GM19467 (cell line): ENCODE measurements around the gene PITX1.

Source experiments
- ATAC-seq: cut with Tn5 transposase; IDR thresholded peaks from one replicate; pipeline ENCODE4 v1.9.1; 2021; ENCODE audit warnings: mild to moderate bottlenecking, moderate library complexity; ENCODE audit not compliant: unreplicated experiment

PITX1 gene

DNA sequence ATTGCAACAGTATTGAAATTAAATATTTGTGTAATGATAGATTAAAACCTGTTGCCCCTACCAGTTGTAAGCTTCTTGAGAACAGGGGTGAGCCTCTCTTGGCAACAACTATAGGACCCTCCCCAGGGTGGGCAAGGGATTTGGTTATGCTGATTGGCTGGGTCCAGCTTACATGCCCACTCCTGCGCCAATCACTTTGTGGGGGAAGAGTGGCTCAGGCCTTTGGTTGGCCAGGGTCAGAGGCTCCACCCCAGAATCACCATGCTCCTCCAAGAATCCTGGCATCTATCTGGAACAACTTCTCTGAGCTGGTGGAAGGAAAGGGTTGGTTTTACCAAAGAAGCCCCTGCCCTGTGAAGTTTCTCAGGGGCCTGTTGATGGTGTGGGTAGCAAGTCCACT is 8.6 kb upstream of the PITX1 start:
- no peak for ATAC-seq

DNA sequence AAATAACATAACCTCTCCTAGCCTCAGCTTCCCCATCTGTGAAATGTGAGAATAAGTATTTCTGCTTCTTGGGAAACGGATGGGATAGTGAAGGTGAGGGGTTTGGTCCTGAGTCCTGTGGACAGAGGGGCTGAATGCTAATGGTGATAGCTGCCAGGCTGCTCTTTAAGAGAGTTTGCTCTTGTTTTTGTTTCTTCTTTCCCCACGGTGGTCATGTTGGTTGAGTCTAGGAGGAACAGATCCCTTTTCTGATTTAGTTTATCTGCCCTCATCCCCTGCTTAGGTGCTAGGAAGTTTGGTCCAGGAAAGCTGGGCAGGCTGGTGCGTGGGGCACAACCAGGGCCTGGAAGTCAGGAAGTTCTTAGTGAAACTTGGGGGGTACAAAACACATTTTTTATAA is 7.7 kb upstream of the PITX1 start:
- no peak for ATAC-seq

DNA sequence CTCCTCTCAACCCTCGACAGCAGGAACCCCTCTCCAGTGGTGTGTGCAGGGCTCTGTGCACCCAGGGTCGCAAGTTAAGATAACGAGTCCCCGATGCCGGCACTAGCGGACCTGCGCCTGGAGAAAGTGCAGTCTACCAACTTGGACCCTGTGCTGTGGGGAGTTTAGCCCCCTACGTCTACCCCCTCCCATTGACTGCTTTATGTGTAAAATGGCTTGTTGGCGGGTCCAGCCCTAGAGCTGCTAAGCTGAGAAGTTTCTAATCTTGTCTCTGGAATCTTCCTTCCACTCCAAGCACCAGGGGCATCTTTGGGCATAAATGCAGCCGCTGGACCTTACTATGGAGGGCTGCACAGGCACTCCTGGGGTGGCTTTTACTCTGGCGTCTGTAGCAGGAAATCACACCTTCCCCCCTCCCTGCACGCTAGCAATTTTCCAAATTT is 7.1 kb upstream of the PITX1 start:
- no peak for ATAC-seq

DNA sequence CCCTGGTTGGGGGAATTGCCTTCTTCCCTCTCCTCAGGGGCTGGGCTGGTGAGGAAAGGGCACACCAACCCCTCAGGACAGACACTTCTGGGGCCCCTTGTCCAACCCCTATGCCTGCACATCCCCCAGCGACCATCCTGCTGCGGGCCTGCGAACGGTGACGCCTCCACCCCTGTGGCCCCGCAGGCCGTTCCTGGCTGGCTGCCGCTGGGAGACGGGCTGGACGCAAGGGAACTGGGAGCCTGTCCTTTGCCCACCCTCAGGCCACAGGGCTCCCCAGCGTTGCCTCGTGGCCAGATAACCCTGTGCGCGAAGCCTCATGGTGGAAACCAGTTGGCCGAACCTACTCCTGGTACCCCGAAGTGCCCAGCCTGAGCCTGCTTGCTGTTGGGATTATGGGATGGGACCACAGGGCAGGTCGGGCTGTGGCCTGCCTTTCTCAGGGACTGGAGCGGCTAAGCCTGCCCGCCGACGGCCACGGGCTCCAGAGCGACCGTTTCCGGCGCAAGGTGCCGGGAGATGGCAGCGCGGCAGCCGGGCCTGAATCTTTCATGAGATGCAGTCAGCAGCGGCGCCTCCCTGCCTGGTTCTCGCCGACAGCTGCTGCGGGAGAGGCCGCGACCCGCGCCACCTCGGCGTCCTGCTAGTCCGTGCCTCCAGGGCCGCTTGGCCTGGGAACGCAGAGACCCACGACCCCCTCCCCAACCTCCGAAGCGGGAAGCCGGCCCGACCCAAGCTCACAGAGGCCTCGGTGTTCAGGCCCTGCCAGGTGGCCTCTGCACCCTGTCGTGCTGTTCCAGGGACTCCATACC is 6.5 kb upstream of the PITX1 start:
- ATAC-seq: no peak

DNA sequence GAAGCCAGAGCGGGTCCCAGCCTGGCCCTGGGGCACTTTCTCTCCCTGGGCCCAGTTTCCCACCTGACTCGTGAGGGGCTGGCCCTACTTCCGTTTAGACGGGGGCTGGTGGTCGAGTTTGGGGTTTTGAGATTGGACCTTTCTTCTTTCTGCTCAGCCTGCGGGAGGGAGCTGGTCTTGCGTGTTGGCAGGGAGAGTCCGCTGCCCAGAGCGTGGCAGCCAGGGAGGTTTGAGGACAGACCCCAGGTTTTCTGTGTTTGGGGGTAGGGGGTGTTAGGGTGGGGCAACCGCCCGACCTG is 6.0 kb upstream of the PITX1 start:
- ATAC-seq: no peak

DNA sequence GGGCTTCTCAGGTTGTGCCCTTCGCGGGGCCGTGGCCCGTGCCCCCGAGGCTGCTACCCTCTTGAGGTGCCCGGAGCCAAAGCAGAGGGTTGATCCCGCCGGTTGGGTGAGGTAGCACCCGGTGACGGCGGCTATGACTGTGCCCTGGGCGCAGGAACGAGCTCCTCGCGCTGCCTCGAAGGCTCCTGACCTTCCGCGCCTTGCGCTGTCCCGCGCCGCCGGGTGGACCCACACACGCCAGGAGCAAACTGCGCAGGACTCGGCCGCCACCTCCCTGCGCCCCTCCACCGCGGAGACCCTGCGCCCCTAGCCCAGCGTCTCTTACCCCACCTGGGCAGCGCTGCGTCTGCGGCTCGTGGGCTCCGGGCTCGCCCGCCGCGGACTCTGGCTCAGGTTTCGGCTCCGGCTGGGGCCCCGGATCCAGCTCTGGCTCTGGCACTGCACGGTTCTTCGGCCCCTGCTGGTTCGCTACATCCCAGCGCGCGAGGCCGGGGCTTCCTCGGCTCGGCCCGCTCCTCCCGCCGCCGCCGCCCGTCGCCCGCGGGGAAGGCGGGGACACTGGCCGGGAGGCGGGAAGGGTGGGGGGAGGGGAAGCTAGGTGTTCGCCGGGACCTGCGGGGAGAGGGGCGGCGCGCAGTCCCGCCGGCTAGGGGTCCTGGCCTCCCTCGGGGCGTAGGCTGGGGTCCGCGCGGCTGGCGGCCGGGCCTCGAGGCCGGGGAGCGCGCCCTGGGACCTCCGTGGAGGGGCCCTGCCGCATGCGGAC is 5.4 kb upstream of the PITX1 start:
- ATAC-seq: no peak

DNA sequence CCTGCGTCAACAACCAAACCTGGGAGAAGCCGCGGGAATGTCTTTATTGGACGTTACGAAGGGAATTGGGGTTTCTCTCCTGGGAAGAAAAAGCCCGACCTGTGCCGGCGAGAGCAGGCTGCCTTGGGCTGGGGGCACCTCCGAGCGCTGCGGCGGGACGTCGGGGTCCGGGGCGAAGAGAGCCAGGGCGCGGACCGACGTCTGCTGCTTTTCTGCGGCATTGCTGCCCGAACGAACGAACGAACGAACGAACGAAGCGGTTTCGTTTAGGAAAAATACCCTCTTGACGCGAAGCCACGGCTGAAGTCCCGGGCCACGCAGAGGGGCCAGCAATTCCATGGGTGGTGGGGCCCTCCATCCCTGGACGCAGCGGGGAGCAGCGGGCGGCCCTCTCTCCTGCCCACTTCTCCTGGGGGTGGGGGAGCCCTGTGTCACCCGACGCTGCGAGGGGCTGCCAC is 4.8 kb upstream of the PITX1 start:
- ATAC-seq: no peak

DNA sequence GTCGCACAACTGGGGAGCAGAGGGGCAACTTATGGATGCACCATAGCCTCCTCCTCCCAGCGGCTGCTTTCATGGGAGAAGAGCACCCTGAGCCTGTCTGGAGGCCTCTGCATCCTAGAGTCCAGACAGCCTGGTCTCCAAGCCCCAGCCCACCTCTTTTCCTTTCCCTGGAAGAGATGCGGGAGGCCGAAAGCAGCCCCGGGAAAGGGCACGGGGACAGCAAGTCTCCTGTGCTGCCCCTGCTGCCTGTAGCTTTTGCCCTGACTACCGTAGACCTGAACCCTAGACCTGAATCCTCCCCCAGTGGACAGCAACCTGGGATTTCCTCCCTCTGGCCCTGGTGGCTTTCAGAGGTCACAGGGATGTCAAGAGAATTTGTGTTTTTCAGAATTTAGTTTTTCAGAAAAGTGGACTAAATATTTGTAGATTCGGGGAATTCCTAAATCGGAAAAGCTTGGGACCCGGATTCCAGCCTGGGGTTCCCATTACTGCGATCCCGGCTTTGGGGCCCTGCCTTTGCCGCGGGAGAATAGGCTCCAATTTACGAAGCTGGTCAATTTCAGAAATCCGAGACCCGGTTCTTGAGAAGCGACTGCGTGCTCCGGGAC is 4.3 kb upstream of the PITX1 start:
- no peak for ATAC-seq

DNA sequence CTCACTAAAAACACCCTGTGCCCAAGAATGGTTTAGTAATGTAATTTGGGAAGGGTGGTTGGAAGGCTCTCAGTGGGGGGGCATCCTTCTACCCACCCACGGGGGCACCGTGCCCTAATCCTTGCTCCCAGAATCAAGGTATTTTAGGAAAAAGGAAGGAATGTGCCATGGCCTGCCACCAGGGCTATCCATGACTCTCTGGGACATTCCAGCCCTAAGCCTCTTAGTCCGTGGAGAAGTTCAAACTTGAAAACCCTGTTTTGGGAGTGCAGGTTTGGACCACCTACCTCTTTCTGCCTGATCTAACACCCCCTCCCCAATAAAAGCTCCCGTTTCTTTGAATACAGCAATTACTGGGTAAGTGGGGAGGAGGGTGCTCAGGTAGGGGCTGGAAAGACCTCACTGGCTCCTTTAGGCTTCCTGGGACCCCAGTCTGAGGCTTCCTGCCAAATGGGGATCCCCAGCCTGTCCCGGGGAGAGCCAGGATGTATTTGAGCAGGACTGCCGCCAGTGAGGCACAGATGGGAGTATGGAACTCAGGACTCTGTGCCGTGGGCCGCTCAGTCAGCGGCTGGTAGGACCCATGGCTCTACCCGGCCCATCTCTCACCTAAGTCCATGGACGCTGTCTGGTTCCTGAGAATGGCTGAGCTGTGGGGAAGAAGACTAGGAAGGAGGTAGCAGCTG is 3.6 kb upstream of the PITX1 start:
- no peak for ATAC-seq

DNA sequence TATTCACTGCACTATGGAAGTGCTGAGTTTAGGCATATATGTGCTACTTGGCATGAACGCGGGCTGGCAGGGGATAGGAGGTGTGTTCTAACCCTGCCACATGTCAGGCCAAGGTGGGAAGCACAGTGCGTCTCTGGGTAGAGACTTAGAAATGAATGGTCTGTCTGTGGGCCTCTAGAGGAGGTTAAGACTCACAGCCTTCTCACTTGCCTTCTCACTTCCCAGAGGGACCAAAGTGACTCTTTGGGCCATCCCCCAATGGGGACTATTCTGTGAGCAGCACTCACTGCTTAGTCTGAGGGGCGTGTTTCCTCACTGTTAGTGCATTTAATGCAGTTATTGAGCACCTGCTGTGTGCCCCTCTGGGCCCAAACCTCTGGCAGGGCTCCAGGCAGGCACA is 2.4 kb upstream of the PITX1 start:
- ATAC-seq: no peak

DNA sequence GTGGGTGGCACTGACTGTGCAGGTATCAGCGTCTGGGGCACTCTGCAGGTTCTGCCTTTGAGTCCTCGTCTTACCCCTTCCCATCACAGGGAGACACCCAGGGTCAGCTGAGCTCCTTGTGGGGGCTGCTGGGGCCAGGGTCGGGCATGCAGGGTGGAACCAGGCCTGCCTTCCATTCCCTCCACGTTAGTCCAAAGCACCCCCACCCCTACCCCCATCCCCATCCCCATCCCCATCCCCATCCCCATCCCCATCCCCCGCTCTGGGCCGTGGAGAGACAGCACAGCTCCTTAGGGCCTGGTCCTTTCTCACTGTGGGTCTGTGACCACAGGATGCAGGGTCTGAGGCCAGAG is 1.6 kb upstream of the PITX1 start:
- ATAC-seq: no peak

DNA sequence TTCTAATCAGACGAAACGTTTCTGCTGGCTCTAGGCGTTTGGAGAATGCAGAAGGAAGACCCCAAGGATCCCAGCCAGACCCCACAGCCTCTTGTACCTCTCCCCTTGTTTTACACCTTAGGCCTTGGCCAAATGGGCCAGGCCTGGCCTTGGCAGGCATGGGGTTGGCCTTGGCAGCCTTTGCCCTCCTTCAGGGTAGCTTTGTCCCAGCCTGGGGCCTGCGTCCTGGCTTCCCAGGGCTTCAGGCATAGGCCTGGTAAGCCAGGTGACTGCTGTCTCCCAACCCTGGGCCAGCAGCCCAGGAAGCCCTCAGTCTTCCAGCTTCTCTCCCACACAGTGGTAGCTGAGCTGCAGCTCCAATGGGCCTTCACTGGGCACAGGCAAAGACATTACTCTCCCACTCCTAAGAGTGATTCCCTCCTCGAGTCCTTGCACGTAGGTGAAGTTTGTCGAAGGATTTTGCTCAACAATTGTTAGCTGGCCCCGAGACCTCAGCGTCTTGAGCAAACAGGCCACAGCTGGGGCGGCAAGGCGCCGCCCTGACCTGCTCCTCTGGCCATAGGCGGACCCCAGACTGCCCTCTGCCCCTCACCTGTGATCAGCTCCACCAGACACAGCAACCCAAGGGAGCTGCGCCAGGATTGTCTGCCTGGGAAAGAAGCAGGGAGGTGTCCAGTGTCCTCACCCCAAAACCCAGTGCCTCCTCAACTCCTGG is 1.1 kb upstream of the PITX1 start:
- ATAC-seq: no peak

DNA sequence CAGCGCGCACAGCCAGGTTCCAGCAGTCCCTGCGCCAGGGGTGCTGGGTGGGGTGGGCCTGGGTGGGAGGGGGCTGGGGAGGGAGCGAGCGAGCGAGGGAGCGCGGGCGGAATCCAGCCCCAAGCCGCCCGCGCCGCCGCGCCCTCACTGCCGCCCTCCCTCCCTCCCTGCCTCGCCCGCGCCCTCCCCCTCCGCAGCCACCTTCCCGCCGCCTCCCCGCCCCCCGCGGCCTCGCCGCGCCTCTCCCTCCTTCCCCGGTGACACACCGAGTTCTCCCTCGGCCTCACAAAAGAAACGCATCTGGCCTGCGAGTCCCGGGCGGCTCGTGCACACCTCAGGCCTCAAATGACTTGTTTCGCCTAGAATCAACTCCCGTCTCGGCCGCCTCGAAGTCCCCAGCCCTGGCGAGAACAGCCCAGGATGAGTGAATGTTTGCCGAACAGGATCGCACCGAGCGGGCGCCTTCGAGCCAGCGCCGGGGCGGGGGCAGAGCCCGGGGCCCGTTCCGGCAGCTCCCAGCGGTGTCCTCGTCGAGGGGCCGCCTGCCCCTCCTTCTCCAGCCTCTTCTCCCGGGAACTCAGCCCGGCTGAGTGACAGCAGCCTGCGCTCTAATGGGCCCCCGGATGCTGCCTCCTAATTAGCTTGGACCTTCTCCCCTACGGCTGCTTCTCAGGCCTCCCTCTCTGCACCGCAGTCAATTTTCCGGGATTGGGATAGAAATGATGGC is 371 bp upstream of the PITX1 start:
- ATAC-seq: no peak

DNA sequence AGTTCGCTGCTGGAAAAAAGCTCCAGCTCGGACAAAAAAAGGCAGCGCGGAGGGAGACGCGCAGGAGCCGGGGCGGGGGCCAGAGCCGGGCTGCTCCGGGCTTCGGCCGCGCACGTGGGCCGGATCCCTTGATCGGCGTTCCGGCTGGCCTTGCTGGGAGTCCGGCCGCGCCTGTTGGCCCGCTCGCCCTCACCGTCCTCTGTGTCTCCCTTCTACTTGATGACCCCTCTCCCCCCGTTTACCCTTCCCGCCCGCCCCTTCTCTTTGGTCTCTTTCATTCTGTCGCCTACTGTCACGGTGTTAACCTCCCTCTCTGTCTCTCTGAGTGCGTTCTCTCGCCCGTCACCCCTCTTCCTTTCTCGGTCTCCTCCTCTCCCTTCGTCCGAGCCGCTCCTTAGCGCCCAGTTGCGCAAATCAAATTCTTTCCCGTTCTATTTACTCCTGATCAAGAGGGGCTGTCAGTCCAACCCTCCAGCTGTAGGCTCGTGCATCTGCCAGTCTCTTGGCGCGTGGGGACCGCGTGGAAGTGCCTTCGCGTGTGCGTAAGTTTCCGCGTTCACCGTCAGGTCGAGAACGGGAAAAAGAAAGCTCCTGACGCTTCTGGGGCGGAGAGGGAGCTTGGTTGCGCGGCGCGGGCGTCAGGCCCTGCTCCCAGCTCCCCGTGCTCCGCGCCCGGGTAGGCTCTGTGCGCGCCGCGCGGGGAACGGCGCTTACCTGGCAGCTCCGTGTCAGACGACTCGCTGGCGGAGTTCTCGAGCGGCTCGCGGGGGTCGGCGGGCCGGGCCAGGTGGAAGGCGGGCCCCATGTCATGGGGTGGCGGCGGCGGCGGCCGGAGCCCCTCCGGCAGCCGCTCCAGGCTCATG is 798 bp downstream of the PITX1 start:
- no peak for ATAC-seq

DNA sequence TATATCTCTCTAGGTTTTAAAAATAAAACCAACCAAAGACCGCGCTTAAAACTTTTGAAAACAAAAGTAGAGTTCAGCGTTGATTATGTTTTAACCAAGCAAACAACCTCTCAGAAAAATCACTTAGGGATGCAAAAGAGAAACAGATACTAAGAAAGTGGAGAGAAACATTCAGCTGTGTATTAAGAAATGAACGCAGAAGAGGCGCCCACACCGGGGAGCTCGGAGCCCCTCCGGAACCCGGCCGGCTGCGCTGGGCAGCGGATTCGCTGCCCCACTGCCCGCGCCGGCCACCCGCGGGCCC is 1.4 kb downstream of the PITX1 start:
- ATAC-seq: no peak

DNA sequence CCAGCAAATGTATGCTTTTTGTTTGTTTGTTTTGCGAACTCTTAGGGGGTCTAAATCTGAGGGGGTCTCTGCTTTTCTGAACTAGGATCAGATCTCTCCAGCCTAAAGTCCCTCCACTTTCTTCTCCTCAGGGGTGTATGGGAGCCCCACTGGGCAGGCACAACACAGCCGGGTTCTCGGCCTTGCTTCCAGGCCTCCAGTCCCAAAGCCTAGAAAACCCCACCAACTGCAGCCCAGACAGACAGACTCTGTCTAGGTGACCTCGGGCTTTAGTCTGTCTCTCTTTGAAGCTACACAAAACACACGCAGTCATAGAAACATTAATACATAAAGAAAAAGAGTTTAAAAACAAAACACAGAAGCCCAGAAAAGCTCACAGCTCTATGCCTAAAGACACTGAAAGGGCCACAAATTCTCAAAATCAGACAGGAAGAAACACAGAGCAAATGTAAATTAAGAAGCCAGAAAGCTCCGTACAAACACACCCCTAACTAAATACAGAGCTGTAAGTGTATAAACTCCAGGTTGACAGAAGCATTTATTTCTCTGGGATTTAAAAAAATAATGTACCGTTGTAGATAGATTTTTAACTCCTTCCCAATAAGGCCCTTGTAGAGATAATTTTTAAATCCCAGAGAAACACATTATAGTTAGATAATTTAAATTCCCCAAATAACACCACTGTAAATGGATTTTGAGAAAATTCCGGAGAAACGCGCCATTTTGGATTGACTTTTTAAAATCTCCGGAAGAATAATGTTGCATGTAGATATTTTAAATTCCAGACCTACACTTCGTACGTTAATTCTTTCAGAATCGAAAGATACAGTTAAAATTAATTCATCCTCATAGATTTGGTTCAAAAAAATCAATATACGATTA is 2.0 kb downstream of the PITX1 start:
- no peak for ATAC-seq

DNA sequence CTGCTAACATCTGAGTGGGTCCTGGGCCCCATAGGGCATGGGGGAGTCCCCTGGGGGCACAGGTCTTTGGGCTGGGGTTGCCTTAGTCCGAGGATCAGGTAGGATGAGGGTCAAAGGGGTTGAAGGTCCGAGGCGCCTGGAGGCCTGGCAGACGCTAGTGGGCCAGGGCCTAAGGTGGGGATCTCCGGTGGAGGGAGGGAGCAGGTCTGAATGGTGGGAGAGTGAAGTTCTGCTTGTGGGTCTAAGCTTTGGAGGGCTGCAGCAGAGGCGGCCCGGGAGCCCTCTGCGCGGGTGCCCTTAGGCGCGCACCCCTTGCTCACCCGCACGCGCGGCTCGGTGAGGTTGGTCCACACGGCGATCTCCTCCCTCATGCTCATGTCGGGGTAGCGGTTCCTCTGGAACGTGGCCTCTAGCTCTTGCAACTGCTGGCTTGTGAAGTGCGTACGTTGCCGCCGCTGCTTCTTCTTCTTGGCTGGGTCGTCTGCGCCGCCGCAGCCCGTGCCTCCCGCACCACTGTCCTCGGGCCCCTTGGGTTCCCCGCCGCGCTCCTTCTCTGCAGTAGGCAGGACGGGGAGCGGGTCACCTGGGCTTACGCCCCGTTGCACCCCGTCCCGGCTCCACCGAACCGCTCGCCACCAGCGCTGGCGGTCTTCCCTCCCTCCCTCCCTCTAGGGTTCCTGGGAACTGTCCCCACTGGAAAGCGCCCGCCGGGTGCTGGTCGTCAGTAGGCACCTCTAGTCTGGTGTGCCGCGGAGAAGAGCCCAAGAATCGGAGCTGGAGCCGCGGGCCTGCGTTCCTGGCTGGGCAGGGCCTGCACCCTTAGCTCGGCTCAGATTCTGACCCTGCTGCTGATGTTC is 2.8 kb downstream of the PITX1 start:
- no peak for ATAC-seq
